SK-N-SH (cell line): ENCODE data around the gene NPHS1.

Experiments
- EZH2phosphoT487 ChIP-seq: fragments of 200-600 bp; sonication (generic); IDR thresholded peaks from 2 replicates; pipeline ENCODE4 v1.6.1; 2017; ENCODE audit warnings: low read depth, mixed run types, mild to moderate bottlenecking, antibody characterized with exemption, moderate library complexity, borderline replicate concordance
- SIN3A ChIP-seq: IDR thresholded peaks from 2 replicates; pipeline ENCODE4 v1.6.1; 2012; ENCODE audit warnings: low read depth, mild to moderate bottlenecking, low read length, moderate library complexity, borderline replicate concordance
- SMC3 ChIP-seq: IDR thresholded peaks from 2 replicates; pipeline ENCODE4 v1.6.1; 2012; ENCODE audit warnings: low read depth, low read length, improper control_type of control experiment

DNA sequence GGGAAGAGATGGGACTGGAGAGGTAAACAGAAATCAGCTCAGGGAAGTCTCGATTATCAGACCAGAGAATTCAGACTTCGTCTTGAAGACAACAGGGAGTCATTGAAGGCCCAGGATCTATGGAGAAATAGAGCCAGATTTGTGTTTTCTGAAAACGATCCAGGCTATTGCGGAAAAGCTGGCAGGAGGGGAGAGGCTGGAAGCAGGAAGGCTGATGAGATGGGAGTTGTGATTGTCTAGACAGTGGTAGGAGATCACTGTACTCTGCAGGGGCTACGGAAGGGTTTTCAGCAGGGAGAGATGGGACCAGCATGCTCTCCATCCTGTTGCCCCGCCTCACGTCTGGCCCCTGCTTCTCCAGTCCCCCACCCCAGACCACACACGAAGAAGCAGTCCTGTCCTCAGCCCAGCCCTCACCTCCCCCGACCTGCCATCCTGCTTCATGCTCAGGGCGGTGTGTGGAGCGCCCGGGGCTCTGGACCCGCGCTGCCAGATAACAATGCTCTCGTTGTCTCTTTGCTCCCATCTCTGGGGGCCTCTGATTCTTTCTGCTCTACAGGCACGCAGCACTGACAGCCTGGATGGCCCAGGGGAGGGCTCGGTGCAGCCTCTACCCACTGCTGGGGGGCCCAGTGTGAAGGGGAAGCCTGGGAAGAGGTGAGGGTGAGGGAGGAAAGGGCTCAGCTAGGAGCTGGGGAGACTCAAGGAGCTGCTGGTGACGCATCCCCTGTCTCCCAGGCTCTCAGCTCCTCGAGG lies 75.0 kb downstream of the NPHS1 start:
- no peak for TF ChIP-seq EZH2phosphoT487
- TF ChIP-seq SIN3A: no peak
- TF ChIP-seq SMC3: no peak
